ENCODE measurements around the gene YJEFN3.

Gene YJEFN3

DNA sequence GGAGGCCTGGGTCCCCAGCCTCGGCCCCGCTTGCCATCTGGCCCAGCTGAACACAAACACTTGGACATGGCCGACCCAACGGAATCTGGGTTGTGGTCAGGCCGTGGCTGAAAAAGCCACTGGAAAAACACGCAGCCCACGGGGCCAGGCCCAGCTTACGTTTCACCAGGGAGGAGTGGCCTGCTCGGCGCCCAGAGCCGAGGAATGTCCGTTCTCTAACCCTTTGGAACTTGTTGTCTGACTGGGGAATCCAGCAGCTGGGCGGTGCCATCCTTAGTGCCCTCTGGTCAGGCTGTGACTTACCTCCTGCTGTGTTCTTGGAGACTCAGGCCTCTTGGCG lies 23.1 kb downstream of the YJEFN3 start:
- Histone ChIP-seq H3K9me3 (ENCODE audit: insufficient read depth, low read depth, low read length) (no peaks in the 10 kb centered on the region), H3K4me1 (ENCODE audit: insufficient read depth, low read length, poor library complexity, severe bottlenecking) (no peaks in the 10 kb centered on the region), H3K27me3 (ENCODE audit: insufficient read depth, low read length, poor library complexity, severe bottlenecking) (no peaks in the 10 kb centered on the region), H4K20me1 (ENCODE audit: insufficient read depth, low read length, poor library complexity, severe bottlenecking) (no peaks in the 10 kb centered on the region), H3F3A (ENCODE audit: low read depth) (no peaks in the 10 kb centered on the region), H3K36me3 (ENCODE audit: insufficient read depth, low read length) (no peaks in the 10 kb centered on the region), H3K9me2 (replicated peaks; ENCODE audit: low read depth, low read length) (no peaks in the 10 kb centered on the region), H3K4me3 (ENCODE audit: low read length, poor library complexity, severe bottlenecking) (no peak overlapping the region), H3K79me2 (ENCODE audit: insufficient read depth, low read length) (no peaks in the 10 kb centered on the region), H2AFZ (ENCODE audit: low read length) (no peak overlapping the region), H3K4me2 (ENCODE audit: low read depth, low read length, poor library complexity, severe bottlenecking) (no peak overlapping the region), H3K9ac (ENCODE audit: low read depth, low read length, poor library complexity, severe bottlenecking) (no peak overlapping the region)
- TF ChIP-seq, protein P1, sequence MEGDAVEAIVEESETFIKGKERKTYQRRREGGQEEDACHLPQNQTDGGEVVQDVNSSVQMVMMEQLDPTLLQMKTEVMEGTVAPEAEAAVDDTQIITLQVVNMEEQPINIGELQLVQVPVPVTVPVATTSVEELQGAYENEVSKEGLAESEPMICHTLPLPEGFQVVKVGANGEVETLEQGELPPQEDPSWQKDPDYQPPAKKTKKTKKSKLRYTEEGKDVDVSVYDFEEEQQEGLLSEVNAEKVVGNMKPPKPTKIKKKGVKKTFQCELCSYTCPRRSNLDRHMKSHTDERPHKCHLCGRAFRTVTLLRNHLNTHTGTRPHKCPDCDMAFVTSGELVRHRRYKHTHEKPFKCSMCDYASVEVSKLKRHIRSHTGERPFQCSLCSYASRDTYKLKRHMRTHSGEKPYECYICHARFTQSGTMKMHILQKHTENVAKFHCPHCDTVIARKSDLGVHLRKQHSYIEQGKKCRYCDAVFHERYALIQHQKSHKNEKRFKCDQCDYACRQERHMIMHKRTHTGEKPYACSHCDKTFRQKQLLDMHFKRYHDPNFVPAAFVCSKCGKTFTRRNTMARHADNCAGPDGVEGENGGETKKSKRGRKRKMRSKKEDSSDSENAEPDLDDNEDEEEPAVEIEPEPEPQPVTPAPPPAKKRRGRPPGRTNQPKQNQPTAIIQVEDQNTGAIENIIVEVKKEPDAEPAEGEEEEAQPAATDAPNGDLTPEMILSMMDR (conservative IDR thresholded peaks at IDR 0.05; ENCODE audit: low read length), result no peak
- TF ChIP-seq EZH2phosphoT487 (IDR thresholded peaks at IDR 0.05; ENCODE audit: borderline replicate concordance), result no peak

DNA sequence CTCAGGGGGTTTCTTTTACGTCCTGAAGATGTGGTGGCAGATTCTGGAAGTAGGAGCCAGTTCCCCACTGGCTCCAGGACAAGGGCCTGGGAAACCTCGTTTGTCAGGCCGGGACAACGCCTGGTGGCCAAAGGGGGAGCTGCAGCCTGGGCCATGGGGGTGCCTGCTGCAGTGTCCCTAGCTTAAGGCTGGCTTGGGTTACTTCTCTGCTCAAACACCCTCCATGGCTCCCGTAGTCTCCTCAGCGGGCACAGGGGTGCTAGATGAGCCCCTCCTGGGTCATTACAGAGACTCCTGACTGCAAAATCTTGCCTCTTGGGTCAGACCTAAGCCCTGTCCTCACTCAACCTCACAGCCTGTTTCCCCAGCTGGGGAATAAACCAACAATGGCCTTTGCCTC lies 24.1 kb downstream of the YJEFN3 start:
- Histone ChIP-seq H3K9me3 (ENCODE audit: insufficient read depth, low read depth, low read length) (no peaks in the 10 kb centered on the region), H3K79me2 (ENCODE audit: insufficient read depth, low read length) (no peaks in the 10 kb centered on the region), H3K4me1 (ENCODE audit: insufficient read depth, low read length, poor library complexity, severe bottlenecking) (no peaks in the 10 kb centered on the region), H3K4me3 (ENCODE audit: low read length, poor library complexity, severe bottlenecking) (no peak overlapping the region), H3F3A (ENCODE audit: low read depth) (no peaks in the 10 kb centered on the region), H3K27me3 (ENCODE audit: insufficient read depth, low read length, poor library complexity, severe bottlenecking) (no peaks in the 10 kb centered on the region), H3K4me2 (ENCODE audit: low read depth, low read length, poor library complexity, severe bottlenecking) (no peak overlapping the region), H3K9ac (ENCODE audit: low read depth, low read length, poor library complexity, severe bottlenecking) (no peak overlapping the region), H3K9me2 (replicated peaks; ENCODE audit: low read depth, low read length) (no peaks in the 10 kb centered on the region), H4K20me1 (ENCODE audit: insufficient read depth, low read length, poor library complexity, severe bottlenecking) (no peaks in the 10 kb centered on the region), H3K36me3 (ENCODE audit: insufficient read depth, low read length) (no peaks in the 10 kb centered on the region), H2AFZ (ENCODE audit: low read length) (no peak overlapping the region)
- no peak for TF ChIP-seq EZH2phosphoT487 (IDR thresholded peaks at IDR 0.05; ENCODE audit: borderline replicate concordance)
- TF ChIP-seq, protein P1 (conservative IDR thresholded peaks at IDR 0.05; ENCODE audit: low read length), result peak; percentile 43

DNA sequence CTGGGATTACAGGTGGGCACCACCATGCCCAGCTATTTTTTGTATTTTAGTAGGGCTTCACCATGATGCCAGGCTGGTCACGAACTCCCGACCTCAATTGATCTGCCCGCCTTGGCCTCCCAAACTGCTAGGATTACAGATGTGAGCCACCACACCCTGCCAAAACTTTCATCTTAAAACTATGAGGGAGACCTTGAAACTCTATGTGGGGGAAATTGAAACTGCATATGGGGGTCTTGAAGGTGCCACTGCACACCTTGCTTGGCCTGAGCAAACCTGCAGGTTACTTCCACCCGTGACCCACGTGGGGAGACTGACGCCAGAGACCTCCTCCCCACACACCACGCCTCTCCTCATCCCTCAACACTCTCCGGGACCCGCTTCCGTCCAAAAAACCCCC lies 25.0 kb downstream of the YJEFN3 start:
- no peak overlapping the region for H2AFZ ChIP-seq (ENCODE audit: low read length)
- no peaks in the 10 kb centered on the region for H3K4me1 ChIP-seq (ENCODE audit: insufficient read depth, low read length, poor library complexity, severe bottlenecking)
- H3K4me2 ChIP-seq (ENCODE audit: low read depth, low read length, poor library complexity, severe bottlenecking), result no peak overlapping the region
- H3K79me2 ChIP-seq (ENCODE audit: insufficient read depth, low read length), result no peaks in the 10 kb centered on the region
- no peaks in the 10 kb centered on the region for H4K20me1 ChIP-seq (ENCODE audit: insufficient read depth, low read length, poor library complexity, severe bottlenecking)
- no peaks in the 10 kb centered on the region for H3K27me3 ChIP-seq (ENCODE audit: insufficient read depth, low read length, poor library complexity, severe bottlenecking)
- no peaks in the 10 kb centered on the region for H3K9me2 ChIP-seq (replicated peaks; ENCODE audit: low read depth, low read length)
- no peaks in the 10 kb centered on the region for H3F3A ChIP-seq (ENCODE audit: low read depth)
- H3K9ac ChIP-seq (ENCODE audit: low read depth, low read length, poor library complexity, severe bottlenecking), result no peak overlapping the region
- no peak for TF ChIP-seq EZH2phosphoT487 (IDR thresholded peaks at IDR 0.05; ENCODE audit: borderline replicate concordance)
- TF ChIP-seq, protein P1 (conservative IDR thresholded peaks at IDR 0.05; ENCODE audit: low read length), result no peak
- no peaks in the 10 kb centered on the region for H3K36me3 ChIP-seq (ENCODE audit: insufficient read depth, low read length)
- no peak overlapping the region for H3K4me3 ChIP-seq (ENCODE audit: low read length, poor library complexity, severe bottlenecking)
- H3K9me3 ChIP-seq (ENCODE audit: insufficient read depth, low read depth, low read length), result no peaks in the 10 kb centered on the region

Measured in Loucy (cell line).